ENCODE measurements around the gene MAGI1.

Gene MAGI1

GRCh38 chr3:65939184-65939583 lies 99.5 kb downstream of the MAGI1 start:
- DNase-seq, result no peak

GRCh38 chr3:65938676-65939075 lies 100.0 kb downstream of the MAGI1 start:
- DNase-seq, result no peak

DNA sequence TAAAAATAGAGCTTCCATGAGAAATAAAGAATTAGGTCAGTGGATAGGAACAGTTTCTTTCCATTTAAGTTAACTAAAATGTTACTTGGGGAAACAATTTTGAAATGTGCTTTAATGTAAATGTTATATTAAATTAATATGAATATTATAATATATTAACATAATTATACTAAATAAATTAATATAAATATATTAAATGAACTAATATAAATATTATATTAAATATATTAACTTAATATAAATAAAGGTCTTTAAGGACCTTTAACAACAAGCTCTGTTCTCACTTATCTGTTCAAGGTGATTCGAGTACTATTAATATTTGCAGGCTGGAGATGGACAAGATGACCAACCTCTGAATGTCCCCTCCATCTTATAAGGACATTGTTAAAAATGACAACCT lies 100.6 kb downstream of the MAGI1 start:
- DNase-seq, result no peak

GRCh38 chr3:65936908-65937638 lies 101.6 kb downstream of the MAGI1 start:
- DNase-seq, result no peak

- no peak for DNase-seq
These were observed 103.0 kb downstream of the MAGI1 start for GRCh38 chr3:65935724-65936123.

GRCh38 chr3:65930648-65931047 lies 108.1 kb downstream of the MAGI1 start:
- no peak for DNase-seq

- no peak for DNase-seq
These were observed 110.6 kb downstream of the MAGI1 start for GRCh38 chr3:65928110-65928509.

GRCh38 chr3:65927576-65927975 lies 111.1 kb downstream of the MAGI1 start:
- no peak for DNase-seq

DNA sequence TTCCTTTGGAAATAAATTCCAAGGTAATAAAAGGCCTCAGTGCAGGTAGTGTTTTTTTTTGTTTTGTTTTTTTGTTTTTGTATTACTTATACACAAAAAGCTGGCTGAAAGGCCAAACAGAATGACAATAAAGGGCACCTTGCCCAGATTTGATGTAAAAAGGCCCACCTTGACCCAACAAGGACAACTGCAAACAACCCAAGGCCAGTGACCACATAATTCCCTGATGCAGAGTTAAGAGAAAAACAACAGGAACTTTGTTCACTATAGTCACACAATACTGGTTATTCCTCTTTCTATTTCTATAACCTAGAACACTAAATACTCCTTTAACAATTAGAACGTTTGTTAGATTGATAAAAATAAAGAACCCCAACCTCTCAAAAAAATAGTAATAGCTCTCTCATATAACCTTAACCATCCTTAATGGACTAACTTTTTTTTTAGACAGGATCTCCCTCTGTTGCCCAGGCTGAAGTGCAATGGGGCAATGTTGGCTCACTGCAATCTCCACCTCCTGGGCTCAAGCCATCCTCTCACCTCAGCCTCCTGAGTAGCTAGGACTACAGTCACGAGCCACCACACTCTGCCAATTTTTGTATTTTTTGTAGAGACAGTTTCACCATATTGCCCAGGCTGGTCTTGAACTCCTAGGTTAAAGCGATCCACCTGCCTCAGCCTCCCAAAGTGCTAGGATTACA lies 113.3 kb downstream of the MAGI1 start:
- no peak for DNase-seq

- no peak for DNase-seq
These were observed 114.0 kb downstream of the MAGI1 start for GRCh38 chr3:65924762-65925161.

- DNase-seq, result no peak
These were observed 116.3 kb downstream of the MAGI1 start for GRCh38 chr3:65922441-65922840.

DNA sequence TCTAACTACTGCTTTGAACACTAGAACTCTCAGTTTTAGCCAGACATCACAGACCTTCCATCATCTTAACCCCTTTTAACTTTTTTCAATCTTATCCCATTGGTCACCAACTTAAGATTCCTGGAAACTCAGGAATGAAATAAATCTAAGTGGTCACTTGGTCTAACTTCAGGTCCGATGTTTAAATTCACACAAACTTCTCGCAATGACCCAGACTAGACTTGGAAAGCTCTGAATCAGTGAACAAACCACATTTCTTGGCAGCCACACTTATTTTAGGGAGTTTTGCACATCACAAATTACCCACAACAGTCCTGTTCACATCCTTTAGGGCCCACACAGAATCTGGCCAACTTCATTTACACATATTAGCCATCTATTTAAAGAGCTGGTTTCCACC lies 118.9 kb downstream of the MAGI1 start:
- DNase-seq, result no peak

GRCh38 chr3:65915477-65915876 lies 123.2 kb downstream of the MAGI1 start:
- no peak for DNase-seq

DNA sequence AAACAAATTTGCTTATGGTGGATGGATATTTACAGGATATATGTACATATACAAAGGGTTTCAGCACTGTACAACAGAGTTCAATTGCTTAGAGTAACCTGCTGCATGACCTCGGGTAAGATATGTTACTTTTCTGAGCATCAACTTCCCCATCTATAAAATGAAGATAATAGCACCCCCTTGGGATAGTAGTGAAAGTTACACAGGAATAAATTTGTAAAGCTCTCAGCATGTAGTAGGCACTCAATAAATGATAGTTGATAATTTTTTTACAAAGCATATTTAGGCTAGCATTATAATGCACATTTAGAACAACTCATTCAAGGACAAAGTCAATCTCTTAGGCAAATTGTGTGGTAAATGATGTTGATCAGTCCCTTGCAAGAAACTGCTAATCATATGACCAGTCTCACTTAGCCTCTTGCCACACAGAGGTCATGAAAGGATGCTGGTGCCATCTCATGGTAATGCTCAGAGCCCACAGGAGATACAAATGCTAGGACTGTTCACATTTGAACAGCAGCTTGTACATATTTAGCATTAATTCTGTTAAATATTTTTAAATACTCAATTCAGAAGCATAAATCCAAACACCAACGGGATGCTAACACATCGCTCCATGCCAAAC lies 123.9 kb downstream of the MAGI1 start:
- DNase-seq, result no peak

GRCh38 chr3:65914032-65914739 lies 124.5 kb downstream of the MAGI1 start:
- no peak for DNase-seq

GRCh38 chr3:65912647-65913046 lies 126.1 kb downstream of the MAGI1 start:
- DNase-seq, result no peak

- no peak for DNase-seq
These were observed 130.1 kb downstream of the MAGI1 start for GRCh38 chr3:65908588-65908987.

- no peak for DNase-seq
These were observed 131.2 kb downstream of the MAGI1 start for GRCh38 chr3:65907232-65908130.

DNA sequence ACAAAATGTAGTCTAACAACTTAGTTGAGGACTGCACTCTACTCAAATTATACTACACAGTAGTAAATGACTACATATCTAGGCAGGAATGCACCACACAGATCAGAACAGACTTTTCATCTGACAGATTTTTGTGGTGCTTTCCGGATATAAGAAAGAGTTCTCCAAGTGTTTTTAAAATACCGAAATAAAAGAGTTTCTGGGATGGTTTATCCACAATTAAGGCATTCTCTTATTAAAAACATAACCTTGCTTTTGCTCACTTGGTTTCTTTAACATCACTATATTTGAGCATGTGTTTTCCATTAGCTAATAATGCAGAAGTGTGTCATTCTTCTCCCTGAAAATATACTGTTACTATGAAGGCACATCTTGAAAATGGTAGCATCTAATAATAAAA lies 132.9 kb downstream of the MAGI1 start:
- DNase-seq, result no peak

DNA sequence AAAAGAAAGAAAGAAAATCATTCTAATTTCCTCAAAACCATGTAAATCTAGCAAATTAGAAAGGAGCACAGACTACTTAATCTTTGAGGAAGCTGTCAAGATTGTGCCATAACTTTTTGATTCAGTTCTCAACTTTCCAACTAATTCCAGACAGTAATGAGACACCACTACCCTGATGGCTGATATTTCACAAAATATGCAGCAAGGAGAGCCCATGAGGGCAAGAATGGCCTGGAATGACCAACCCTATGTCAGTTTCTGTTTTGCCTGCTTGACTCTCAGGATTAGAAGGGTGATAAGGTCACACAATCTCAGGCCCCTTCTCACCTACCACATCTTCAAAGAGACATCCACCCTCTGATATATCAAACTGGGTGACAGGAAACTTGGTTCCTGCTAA lies 134.7 kb downstream of the MAGI1 start:
- DNase-seq, result no peak

- DNase-seq, result peak; percentile 30
These were observed 136.4 kb downstream of the MAGI1 start for GRCh38 chr3:65902304-65902793.

GRCh38 chr3:65901226-65901625 lies 137.5 kb downstream of the MAGI1 start:
- no peak for DNase-seq

Measured in NCI-H345 (cell line).